GM20431 (cell line): ENCODE data around the gene GSTO2.
"Not testable (repeated sequence)": the region's sequence is repeated elsewhere in the genome, so short reads cannot be mapped to it uniquely, and the experiment has no call there.

ENCODE experiments used
- in situ Hi-C: fragments of 300-500 bp; cut with MseI, MboI; formaldehyde crosslinking; loops from one replicate; pipeline ENCODE4 v1.15.0; 2020; ENCODE audit warnings: low sequenced_read_pairs; ENCODE audit not compliant: unreplicated experiment

The GSTO2 gene

GRCh38 chr10:104268713-104269645 is at the start of gene GSTO2:
Gene GSTO2 (plus strand): TSS chr10:104269184. CDS start chr10:104274916, 5,732 bp downstream.
- in situ Hi-C loops, result no loop called here

- in situ Hi-C loops, result loop anchor here (25.0 kb wide), 1 partner anchor 333 kb away; no protein-coding TSS in a partner anchor
Measured at GRCh38 chr10:104220522-104220921, 48.5 kb upstream of the GSTO2 start.

GRCh38 chr10:104223304-104223703 is 45.7 kb upstream of the GSTO2 start:
- in situ Hi-C loops, result loop anchor here (25.0 kb wide), 1 partner anchor 336 kb away; no protein-coding TSS in a partner anchor

DNA sequence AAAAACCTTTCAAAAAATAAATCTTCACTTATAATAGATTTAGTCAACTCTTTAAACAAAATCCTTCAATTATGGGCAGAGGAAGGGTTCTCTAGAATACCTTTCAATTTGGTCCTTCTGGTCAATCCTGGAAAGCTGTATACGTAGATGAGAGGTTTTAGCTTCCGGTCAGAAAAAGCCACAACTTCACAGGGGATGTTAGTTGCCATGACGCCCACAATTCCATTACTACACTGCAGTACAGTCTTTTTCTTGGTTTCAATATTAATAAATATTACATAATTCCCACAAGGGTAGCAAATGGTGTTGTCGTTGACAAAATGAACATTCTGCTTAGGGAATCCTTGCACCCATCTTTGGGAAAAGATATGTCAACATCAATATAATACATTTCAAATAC is 38.5 kb upstream of the GSTO2 start:
- in situ Hi-C loops, result no loop called here

DNA sequence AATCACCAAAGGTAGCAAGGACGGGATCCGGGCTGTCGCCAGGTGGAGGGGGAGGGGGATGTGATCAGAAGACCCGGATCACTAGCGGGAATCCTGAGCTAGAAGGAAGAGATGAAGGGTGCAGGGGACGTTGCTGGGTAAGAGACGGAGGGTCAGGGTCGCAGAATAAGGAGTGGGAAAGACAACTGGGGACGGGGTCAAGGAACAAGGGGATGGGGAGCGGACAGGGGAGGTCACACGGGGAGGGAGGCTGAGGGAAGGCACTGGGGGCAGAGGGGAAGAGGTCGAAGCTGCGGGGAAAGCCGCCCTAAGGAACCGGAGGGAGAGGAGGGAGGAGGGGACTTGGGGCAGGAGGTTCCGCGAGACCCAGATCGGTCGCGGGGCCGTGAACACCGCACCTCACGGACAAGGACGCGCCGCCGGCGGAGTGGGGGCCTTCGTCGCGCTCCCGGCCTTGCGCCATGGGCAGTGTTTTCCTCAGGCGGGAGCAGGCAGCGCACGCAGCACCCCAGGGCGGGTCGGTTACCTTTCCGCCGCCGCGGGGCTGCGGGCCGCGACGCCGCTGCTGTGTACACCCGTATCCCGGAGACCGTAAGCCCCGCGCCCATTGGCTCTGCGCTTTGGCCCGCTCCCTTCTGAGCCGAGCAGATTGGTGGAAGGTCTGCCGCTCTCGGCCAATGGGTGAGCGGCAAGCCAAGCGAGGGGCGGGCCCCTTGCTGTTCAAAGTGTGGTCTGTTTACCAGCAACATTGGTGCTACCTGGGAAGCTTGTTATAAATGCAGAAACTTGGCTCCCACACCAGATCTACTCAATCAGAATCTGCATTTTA is 37.0 kb upstream of the GSTO2 start, which contains the start of gene CFAP43:
Gene CFAP43 (minus strand): TSS at position 581 of the 829 bp plus-strand sequence. CDS start 118 bp downstream, at position 463.
- in situ Hi-C loops, result no loop called here

- in situ Hi-C loops, result no loop called here
Measured at GRCh38 chr10:104232613-104233102, 36.3 kb upstream of the GSTO2 start.

DNA sequence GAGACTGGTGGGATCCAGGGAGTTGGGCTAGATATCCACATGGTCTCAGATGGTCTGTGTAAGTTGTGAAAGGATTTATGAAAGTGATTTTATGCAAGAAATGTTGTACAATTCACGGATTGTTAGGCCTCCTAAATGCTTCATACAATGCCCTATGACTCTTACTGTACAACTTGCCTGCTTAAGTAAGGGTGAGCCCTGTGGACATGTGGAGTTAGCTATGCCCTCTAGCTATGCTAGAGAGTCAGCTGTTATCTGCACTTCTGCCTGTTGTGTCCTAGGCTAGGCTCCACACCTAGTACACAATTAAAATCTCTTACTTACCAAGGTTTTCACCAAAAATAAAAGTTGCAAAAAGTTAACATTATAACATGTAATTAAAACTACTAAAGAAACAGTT is 35.2 kb upstream of the GSTO2 start:
- in situ Hi-C loops, result no loop called here

- in situ Hi-C loops, result no loop called here
Measured at GRCh38 chr10:104234934-104235333, 34.0 kb upstream of the GSTO2 start.

- in situ Hi-C loops, result no loop called here
Measured at GRCh38 chr10:104235801-104236200, 33.2 kb upstream of the GSTO2 start.

DNA sequence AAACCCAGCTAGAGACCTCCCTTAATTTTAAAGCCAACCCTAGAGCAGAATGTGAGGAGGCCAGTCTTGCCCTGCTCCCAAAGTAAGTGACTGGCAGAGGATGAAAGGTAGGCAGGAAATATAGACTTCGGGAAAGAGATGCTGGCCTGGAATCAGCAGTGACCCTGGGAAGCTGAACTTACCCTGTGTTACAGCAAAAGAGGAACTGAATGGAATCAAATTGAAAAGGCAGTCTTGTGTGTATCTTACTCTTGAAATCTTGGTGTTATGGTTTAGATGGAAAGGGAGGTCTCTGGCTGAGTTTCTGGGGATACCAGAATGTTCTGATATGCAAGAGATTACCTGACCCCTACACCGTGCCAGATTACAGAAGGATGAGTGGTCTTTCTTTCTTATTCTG is 28.9 kb upstream of the GSTO2 start:
- in situ Hi-C loops, result no loop called here

GRCh38 chr10:104242545-104242944 is 26.4 kb upstream of the GSTO2 start:
- in situ Hi-C loops, result no loop called here

DNA sequence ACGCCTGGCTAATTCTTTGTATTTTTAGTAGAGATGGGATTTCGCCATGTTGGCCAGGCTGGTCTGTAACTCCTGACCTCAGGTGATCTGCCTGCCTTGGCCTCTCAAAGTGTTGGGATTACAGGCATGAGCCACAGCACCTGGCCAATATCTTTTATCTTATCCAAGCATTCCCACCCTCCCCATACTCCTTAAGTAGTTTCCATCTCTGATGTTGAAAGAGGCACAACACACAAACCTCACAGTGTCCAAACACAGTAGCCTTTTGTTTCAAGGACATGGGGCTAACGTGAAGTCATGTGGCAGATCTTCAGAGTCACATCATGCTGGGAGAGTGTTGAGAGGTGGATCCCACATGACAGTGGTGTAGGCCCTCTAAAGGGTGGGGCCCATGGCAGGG is 26.0 kb upstream of the GSTO2 start:
- in situ Hi-C loops, result not testable (repeated sequence)

DNA sequence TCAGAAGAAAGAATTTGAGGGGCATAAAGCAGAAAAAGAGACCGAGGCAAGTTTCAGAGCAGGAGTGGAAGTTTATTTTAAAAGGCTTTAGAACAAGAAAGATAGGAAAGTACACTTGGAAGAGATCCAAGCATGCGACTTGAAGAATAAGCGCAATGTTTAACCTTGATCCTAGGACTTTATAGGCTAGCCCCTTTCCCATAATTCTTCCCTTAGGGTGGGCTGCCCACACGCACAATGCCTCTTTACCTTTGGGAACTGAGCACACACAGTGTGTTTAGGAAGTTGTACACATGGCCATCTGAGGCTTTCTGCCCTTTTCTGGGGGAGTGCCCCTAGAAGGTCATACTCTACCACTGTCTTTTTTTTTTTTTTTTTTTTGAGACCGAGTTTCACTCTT is 25.5 kb upstream of the GSTO2 start:
- in situ Hi-C loops, result no loop called here

- in situ Hi-C loops, result no loop called here
Measured at GRCh38 chr10:104245066-104245632, 23.8 kb upstream of the GSTO2 start.

DNA sequence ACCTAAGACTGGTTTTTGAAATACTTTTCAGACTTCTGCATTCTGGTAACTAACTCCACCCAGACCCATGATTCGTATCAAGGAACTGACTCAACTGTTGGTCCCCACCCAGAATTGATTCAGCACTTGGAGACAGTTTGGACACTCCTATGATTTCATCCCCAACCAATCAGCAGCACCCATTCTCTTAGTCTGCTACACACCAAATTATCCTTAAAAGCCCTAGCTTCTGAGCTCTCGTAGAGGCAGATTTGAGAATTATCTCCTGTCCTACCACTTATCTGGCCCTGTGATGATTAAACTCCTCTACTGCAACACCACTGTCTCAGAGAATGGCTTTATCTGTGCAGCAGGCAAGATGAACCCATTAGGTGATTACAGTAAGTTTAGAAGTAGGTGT is 22.0 kb upstream of the GSTO2 start:
- in situ Hi-C loops, result no loop called here

DNA sequence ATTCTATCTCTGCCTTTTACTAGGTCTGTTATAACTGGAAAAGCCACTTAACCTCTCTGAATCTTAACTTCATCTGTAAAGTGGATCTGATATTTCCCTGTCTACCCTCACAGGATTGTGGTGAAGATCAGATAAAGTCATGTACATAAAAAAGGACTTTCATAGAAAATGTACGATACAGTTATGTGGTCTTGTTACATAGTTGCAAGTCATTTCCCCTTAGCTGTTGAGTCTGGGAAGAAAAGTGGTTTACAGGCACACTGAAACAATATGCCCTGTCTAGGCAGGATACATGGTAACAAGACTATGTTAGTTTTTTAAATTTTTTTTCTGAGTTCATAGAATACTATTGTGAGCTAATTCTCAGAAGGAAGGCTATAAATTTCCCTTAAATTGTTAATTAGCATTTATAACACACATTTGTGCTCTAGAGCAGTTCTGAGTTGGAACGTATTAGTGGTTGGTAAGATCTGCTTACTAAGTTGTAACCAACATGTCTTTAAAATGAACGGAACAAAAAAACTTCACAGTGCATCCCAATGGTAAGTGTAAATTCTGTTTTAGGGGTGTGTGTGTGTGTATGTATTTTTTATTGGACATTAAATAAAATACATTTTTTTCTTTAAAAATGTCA is 21.4 kb upstream of the GSTO2 start:
- in situ Hi-C loops, result no loop called here

- in situ Hi-C loops, result not testable (repeated sequence)
Measured at GRCh38 chr10:104248931-104249330, 20.1 kb upstream of the GSTO2 start.

DNA sequence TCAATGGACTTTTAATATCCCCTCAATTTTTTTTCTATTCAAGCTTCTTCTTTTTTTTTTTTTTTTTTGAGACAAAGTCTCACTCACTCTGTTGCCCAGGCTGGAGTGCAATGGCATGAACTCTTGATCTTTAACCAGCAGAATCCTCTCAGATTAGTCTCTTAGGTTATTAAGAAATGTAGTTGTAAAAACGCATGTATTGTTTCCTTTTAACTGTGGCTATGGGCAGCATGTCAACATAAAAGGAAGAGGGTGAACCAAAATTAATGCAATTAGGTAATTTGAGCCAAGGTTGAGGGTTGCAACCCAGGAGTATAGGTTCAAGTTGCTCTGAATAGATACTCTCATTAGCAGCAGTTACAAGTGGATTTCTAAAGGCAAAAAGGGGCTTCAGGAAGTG is 18.6 kb upstream of the GSTO2 start:
- in situ Hi-C loops, result no loop called here

DNA sequence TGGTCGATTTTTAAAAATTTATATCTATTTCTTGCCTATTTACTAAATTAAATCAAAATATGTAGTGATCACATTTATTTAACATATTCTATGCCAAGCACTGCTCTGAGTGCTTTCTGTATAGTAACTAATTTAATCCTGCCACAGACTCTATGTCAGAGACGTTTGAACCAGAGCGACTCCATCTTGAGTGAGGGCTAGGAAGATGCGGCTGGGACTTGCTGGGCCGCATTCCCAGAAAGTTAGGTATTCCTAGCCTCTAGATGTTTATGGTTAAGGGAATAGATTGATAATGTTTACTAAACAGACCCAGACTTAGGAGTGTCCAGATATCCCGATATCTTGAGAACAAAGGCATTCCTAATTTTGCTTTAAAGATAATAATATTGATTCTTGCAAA is 17.5 kb upstream of the GSTO2 start:
- in situ Hi-C loops, result no loop called here

DNA sequence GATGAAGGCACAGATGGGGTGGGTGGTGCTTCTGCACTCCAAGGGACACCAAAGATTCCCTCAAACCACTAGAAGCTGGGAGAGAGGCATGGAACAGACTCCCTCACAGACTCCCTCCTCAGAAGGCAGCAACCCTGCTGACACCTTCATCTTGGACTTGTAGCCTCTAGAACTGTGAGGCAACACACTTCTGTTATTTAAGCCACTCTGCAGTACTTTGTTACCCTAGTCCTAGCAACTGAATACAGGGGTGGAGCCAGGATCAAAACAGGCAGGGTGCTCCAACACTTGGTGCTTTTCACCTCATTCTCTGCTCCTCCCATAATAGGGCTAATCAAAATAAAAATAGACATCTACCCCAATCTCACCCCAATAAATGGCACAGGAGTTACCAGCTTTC is 16.6 kb upstream of the GSTO2 start:
- in situ Hi-C loops, result no loop called here
